WTC11 (cell line): ENCODE results near the gene TEKT5. TPM values are rescaled to one million over a fixed set of nuclear protein-coding genes. Genes with fewer than 3 reads are reported as not detected.

Experiments used
- ATAC-seq: fragments of 200-7000 bp; cut with Tn5 transposase; 2 replicates; pipeline ENCODE4 v1.10.0; 2021; ENCODE audit warnings: mild to moderate bottlenecking, moderate library complexity
- Bru-seq: library from RNA; stranded (reverse); fragments of 400-500 nt; gene quantifications from one replicate; lab custom pipeline; 2021; lab: Mats Ljungman, UMichigan
- CTCF ChIA-PET: fragments of 300-600 bp; sonication (Branson Sonifier 250); formaldehyde crosslinking; loops from one replicate; lab custom pipeline; 2021; ENCODE audit warnings: antibody characterized with exemption; lab: Charles Lee
- POLR2A ChIA-PET: fragments of 350-600 bp; sonication (Branson Sonifier 250); formaldehyde crosslinking; loops from one replicate; lab custom pipeline; 2021; ENCODE audit warnings: antibody characterized with exemption; lab: Charles Lee
- DNase-seq: peaks from one replicate; pipeline ENCODE4 v3.0.0; 2021; ENCODE audit warnings: low spot score
- H3K27ac Mint-ChIP-seq: 2 replicates; pipeline ENCODE4 v1.8.0; 2021; ENCODE audit warnings: mixed read lengths
- H3K27me3 Mint-ChIP-seq: 2 replicates; pipeline ENCODE4 v1.8.0; 2021; ENCODE audit warnings: low read depth, mild to moderate bottlenecking, moderate library complexity, mixed read lengths
- H3K36me3 Mint-ChIP-seq: 2 replicates; pipeline ENCODE4 v1.8.0; 2021; ENCODE audit warnings: mixed read lengths
- H3K4me1 Mint-ChIP-seq: 2 replicates; pipeline ENCODE4 v1.8.0; 2022; ENCODE audit warnings: mixed read lengths
- H3K4me3 Mint-ChIP-seq: 2 replicates; pipeline ENCODE4 v1.8.0; 2021; ENCODE audit warnings: mild to moderate bottlenecking, moderate library complexity, mixed read lengths
- H3K9me3 Mint-ChIP-seq: 2 replicates; pipeline ENCODE4 v1.8.0; 2021; ENCODE audit warnings: mixed read lengths
- AR ChIP-seq: fragments of 250-450 bp; sonication (Bioruptor Pico); IDR thresholded peaks from 2 replicates; pipeline ENCODE4 v1.9.0; 2021; ENCODE audit warnings: mild to moderate bottlenecking
- CREM ChIP-seq: sonication (generic); formaldehyde crosslinking; IDR thresholded peaks from 2 replicates; pipeline ENCODE4 v1.8.1; 2022; ENCODE audit warnings: mild to moderate bottlenecking, missing genetic modification reagents, moderate library complexity
- E2F4 ChIP-seq: sonication (generic); formaldehyde crosslinking; IDR thresholded peaks from 2 replicates; pipeline ENCODE4 v1.8.1; 2022; ENCODE audit warnings: low read depth, mild to moderate bottlenecking, moderate library complexity, missing genetic modification reagents, borderline replicate concordance
- E2F5 ChIP-seq: sonication (generic); formaldehyde crosslinking; IDR thresholded peaks from 2 replicates; pipeline ENCODE4 v1.8.1; 2022; ENCODE audit warnings: mild to moderate bottlenecking, moderate library complexity, missing genetic modification reagents
- JAZF1 ChIP-seq: fragments of 250-450 bp; sonication (Bioruptor Pico); IDR thresholded peaks from 2 replicates; pipeline ENCODE4 v1.9.0; 2021; ENCODE audit warnings: moderate library complexity, mild to moderate bottlenecking, inconsistent platforms
- MLX ChIP-seq: sonication (generic); formaldehyde crosslinking; IDR thresholded peaks from 2 replicates; pipeline ENCODE4 v1.8.1; 2023; ENCODE audit warnings: mild to moderate bottlenecking, missing genetic modification reagents, moderate library complexity
- PRDM15 ChIP-seq: sonication (generic); formaldehyde crosslinking; IDR thresholded peaks from 2 replicates; pipeline ENCODE4 v1.8.0; 2022; ENCODE audit warnings: missing genetic modification reagents
- PREB ChIP-seq: sonication (generic); formaldehyde crosslinking; IDR thresholded peaks from 2 replicates; pipeline ENCODE4 v1.8.1; 2022; ENCODE audit warnings: mild to moderate bottlenecking, missing genetic modification reagents, moderate library complexity, borderline replicate concordance
- TEAD1 ChIP-seq: sonication (generic); formaldehyde crosslinking; IDR thresholded peaks from 2 replicates; pipeline ENCODE4 v1.8.0; 2022; ENCODE audit warnings: mild to moderate bottlenecking, missing genetic modification reagents
- ZBTB43 ChIP-seq: sonication (generic); formaldehyde crosslinking; IDR thresholded peaks from 2 replicates; pipeline ENCODE4 v1.8.1; 2023; ENCODE audit warnings: mild to moderate bottlenecking, missing genetic modification reagents
- ZNF138 ChIP-seq: sonication (generic); formaldehyde crosslinking; conservative IDR thresholded peaks from 2 replicates; pipeline ENCODE4 v1.8.1; 2022; ENCODE audit warnings: mild to moderate bottlenecking, moderate library complexity, missing genetic modification reagents
- ZNF219 ChIP-seq: sonication (generic); formaldehyde crosslinking; IDR thresholded peaks from 2 replicates; pipeline ENCODE4 v1.8.0; 2023; ENCODE audit warnings: missing genetic modification reagents, mild to moderate bottlenecking, borderline replicate concordance
- ZNF317 ChIP-seq: sonication (generic); formaldehyde crosslinking; IDR thresholded peaks from 2 replicates; pipeline ENCODE4 v1.8.1; 2023; ENCODE audit warnings: low read depth, mild to moderate bottlenecking, moderate library complexity, missing genetic modification reagents, borderline replicate concordance
- ZNF423 ChIP-seq: fragments of 250-450 bp; sonication (Bioruptor Pico); IDR thresholded peaks from 2 replicates; pipeline ENCODE4 v2.1.2; 2022; ENCODE audit warnings: mild to moderate bottlenecking, moderate library complexity
- long read RNA-seq, 3 experiments: library from RNA in 1 of 3; library from capped mRNA in 1 of 3; library from polyadenylated mRNA in 1 of 3; unstranded in 2 of 3; stranded (forward) in 1 of 3; transcript quantifications; one replicate each; pipeline ENCODE4 v2.0.0, GENCODE V29; 2021
- total RNA-seq: library from RNA; stranded (reverse); gene quantifications from 3 replicates; pipeline ENCODE4 v1.2.3, GENCODE V29; 2021

TEKT5 gene
- total RNA-seq: 0.60 to 1.1 TPM (median 0.82 TPM) in 3 replicates
- percentile 19 among the genes with signal in this experiment for Bru-seq, nascent RNA
- long read RNA-seq, experiment 1: 0 reads
- long read RNA-seq, experiment 2: 0 reads
- long read RNA-seq, experiment 3: 0 reads

- Mint-ChIP-seq H3K9me3 (peaks cover 9% of the 10 kb centered on the region), H3K4me1 (no peaks in the 10 kb centered on the region; the same call in 1 of the 2 replicates)
- no peak for TF ChIP-seq CREM (CRISPR knock-in tag)
- no peak for TF ChIP-seq ZNF138 (CRISPR knock-in tag)
- TF ChIP-seq ZNF219 (CRISPR knock-in tag): no peak
- TF ChIP-seq ZNF317 (CRISPR knock-in tag): no peak
- no peak for TF ChIP-seq MLX
- no peak for TF ChIP-seq ZBTB43 (CRISPR knock-in tag)
- TF ChIP-seq PRDM15 (CRISPR knock-in tag): no peak
- no peak for TF ChIP-seq AR (CRISPR knock-in tag)
- TF ChIP-seq JAZF1 (CRISPR knock-in tag): no peak
- no peak for TF ChIP-seq PREB
- no peak for TF ChIP-seq ZNF423 (CRISPR knock-in tag)
- TF ChIP-seq E2F4: no peak
- TF ChIP-seq E2F5 (CRISPR knock-in tag): no peak
- no peak for TF ChIP-seq TEAD1
- TF ChIP-seq, all 79 proteins: peak for 0
- no peaks in the 10 kb centered on the region for H3K27me3 Mint-ChIP-seq
- ATAC-seq (no peak), DNase-seq (no peak)
- ChIA-PET CTCF (interaction anchor here (1.1 kb wide), 1 partner anchor 29 kb away, joined by 3 read pairs; no protein-coding TSS in a partner anchor), POLR2A (no interaction called here)
- H3K27ac Mint-ChIP-seq: no peak within 1 kb of the TSS
- no peaks in the 10 kb centered on the region for H3K36me3 Mint-ChIP-seq
- no peak within 1 kb of the TSS for H3K4me3 Mint-ChIP-seq
These were observed at the start of gene TEKT5 for GRCh38 chr16:10694830-10695229. Gene TEKT5, minus strand, starts transcription at chr16:10694930. Its CDS starts 57 bp downstream, at chr16:10694873.
